ENCODE results near the gene ARHGEF1.

GRCh38 chr19:41941410-41942202, 58.6 kb downstream of the ARHGEF1 start:
- TF ChIP-seq, protein P1, sequence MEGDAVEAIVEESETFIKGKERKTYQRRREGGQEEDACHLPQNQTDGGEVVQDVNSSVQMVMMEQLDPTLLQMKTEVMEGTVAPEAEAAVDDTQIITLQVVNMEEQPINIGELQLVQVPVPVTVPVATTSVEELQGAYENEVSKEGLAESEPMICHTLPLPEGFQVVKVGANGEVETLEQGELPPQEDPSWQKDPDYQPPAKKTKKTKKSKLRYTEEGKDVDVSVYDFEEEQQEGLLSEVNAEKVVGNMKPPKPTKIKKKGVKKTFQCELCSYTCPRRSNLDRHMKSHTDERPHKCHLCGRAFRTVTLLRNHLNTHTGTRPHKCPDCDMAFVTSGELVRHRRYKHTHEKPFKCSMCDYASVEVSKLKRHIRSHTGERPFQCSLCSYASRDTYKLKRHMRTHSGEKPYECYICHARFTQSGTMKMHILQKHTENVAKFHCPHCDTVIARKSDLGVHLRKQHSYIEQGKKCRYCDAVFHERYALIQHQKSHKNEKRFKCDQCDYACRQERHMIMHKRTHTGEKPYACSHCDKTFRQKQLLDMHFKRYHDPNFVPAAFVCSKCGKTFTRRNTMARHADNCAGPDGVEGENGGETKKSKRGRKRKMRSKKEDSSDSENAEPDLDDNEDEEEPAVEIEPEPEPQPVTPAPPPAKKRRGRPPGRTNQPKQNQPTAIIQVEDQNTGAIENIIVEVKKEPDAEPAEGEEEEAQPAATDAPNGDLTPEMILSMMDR (IDR thresholded peaks at IDR 0.05): no peak
- no peak for TF ChIP-seq POLR2AphosphoS5 (IDR thresholded peaks at IDR 0.05)
- TF ChIP-seq POLR2A (IDR thresholded peaks at IDR 0.05): no peak
